Middle frontal gyrus (tissue), 1 donor: ENCODE measurements around the gene DOK5.

Source experiments
- DNase-seq: peaks from one replicate; pipeline ENCODE4 v3.0.0-alpha.2; 2015; ENCODE audit warnings: low spot score; ENCODE audit errors: extremely low spot score

The DOK5 gene

DNA sequence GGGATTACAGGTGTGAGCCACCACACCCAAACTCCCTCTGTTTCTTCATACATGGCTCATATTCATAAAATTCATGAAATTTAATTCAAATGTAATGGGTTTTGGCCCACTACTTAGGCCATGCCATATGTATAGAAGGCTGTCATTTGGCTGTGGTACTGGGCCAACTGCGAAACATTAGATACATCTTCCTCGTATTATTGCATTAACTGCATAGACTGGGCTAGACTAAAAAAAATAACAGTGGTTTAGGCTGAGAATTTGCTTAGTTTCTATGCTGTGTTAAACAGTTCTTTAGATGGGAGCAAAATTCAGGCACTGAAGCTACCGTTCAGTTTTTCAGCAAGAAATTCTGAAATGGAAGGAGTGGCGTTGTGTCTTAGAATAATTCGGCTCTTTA, 133.6 kb downstream of the DOK5 start:
- DNase-seq: no peak

DNA sequence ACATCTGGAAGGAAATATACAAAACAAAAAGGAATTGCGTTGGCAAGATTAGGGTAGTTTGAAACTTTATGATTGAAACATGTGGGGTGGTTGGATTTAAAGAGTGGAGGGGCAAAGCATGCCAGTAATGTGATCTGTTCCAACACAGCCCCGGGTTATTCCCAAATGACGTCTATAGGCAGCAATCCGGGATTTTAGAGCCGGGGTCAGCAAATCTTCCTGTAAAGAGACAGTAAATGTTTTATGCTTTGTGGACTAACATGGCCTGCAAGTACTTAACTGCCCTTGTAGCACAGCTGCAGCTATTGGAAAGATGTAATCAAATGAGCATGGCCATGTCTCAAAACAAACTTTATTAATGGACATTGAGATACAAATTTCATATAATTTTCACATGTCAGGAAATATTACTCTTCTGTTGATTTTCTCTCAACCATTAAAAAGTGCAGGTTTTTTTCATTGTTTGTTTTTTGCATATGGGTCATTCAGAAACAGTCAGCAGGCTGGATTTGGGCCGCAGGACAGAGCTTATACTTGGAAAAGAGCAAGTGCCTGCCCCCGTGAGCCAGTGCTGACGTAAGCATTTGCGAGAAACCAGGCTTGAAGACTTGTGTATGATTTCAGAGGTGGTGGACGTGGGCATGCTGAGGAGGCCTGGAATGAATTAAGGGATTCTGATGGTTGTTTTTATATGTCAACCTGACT, 136.5 kb downstream of the DOK5 start:
- DNase-seq: no peak

DNA sequence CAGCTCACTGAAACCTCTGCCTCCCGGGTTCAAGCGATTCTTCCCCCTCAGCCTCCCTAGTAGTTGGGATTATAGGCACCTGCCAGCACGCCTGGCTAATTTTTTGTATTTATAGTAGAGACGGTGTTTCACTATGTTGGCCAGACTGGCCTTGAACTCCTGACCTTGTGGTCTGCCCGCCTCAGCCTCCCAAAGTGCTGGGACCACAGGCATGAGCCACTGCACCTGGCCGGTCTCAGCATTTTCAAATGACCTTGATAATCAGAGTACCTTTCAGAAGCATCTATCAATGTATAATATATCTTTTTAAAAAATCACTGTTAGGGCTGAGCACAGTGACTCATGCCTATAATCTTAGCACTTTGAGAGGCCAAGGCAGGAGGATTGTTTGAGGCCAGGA, 143.0 kb downstream of the DOK5 start:
- DNase-seq: no peak

DNA sequence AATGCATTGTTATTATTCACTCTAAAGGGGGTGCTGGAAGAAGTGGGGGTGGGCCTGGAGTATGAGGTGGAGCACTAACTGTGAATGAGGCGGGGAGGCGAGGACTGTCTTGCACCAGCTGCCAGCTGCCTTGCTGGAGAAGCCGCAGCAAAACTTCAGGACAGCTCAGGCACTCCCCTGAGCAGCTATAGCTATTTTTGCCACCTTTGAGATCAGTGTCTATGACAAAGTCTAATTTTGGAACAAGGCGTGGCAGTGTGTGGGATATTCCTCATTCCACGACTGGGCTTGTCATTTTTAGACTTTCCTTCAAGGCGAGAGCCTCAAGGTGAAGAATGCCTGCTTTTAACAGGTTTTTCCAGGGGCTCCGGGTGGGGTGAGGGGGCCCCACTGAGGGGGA, 143.8 kb downstream of the DOK5 start:
- peak; percentile 30 for DNase-seq

DNA sequence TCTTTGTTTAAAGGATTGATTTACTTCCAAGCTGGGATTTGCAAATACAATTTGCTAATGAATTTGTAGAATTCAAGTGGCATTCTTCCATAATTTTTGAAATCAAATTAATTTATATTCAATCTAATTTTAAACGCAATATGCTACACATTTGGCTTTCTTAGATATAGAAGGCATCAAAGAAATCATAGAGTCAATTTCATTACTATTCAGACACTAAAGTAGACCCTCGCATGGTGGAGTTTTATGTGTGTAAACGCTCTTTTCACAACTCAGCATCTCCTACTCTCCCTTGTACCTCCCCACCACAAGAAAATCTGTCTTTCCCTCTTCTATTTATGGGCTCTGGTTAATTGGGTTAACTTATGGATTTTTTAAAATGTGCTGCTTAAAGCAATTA, 144.3 kb downstream of the DOK5 start:
- no peak for DNase-seq

DNA sequence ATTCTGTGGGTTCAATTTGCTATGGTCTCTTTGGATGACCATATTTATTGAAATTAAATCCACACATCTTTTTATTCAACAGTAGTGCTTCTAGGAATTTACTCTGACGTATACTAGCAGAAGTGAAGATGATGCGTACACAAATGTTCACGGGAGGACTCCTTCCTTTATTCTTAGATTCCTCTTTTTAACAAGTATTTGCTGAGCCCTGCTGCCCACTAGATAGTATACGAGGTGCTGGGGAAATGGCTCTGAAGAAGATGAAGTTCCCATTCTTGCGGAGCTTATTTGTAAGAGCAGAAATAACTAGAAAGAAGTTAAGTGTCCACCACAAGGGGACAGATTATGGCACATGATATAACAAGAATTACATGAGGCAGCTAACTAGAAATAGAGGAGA, 145.2 kb downstream of the DOK5 start:
- DNase-seq: no peak

DNA sequence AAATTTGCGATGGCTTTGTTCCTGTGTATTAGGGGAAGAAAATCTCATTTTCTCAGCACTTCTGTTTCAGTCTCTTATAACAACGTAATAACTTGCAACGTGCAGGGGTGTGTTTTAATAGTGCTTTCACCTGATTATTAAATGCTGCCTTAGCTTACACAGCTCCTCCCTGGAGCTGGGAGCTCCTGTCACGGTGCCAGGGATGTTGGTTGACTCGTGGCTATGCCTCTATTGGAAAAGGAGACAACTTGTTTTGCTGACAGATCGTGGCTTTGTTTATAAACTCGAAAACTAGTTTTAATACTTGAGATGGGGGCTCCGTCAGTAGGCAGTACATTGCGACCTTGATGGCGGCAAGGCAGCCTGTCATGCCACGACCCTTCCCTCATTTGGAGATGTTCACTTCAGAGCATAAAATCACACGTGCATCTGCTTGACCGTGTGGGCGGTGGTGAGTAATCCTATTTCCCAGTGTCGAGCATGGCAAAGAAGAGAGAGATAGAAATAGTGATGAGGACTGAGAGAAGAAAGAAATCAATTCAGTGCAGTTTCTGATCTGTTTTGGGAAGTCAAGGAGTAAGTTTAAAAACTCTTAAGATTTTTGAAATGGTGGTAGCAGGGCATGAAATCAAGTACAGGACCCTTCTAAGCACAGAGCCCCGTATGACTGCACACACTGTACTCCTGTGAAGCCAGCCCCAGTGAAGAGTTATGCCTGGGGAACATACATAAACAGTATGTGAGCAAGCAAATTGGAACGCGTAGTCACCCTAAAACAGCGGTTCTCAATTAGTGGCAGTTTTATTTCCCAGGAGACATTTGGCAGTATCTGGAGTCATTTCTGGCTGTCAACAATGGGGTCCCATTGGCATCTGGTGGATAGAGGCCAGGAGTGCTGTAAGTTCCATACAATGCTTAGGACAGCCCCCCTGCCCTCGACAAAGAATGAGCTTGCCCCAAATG, 147.2 kb downstream of the DOK5 start:
- DNase-seq: no peak

DNA sequence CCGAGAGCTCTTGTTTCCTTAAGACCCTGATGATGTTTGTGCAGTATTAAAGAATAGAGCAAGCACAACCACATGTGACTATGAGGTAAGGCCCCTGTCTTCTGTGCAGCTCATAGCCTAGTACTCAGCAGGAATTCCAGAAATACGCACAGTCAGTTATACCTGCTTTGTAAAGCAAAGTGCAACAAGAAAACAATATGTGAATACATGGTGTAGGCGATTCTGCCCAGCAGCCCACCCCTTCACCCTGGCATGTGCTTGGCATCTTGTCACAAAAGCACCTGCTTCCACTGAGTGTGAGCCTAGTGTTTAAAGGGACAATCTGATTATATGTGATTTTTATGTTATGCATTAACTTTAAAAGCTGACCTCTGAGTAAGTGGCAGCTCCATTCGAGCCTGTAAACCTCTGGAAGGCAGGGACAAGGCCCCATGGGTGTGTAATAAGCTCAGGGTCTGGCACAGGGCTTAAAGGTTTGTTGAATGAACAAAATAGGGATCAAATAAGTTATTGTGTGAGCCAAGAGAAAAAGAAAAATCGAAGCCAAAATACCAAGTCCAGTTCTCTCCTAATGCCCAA, 148.7 kb downstream of the DOK5 start:
- no peak for DNase-seq

DNA sequence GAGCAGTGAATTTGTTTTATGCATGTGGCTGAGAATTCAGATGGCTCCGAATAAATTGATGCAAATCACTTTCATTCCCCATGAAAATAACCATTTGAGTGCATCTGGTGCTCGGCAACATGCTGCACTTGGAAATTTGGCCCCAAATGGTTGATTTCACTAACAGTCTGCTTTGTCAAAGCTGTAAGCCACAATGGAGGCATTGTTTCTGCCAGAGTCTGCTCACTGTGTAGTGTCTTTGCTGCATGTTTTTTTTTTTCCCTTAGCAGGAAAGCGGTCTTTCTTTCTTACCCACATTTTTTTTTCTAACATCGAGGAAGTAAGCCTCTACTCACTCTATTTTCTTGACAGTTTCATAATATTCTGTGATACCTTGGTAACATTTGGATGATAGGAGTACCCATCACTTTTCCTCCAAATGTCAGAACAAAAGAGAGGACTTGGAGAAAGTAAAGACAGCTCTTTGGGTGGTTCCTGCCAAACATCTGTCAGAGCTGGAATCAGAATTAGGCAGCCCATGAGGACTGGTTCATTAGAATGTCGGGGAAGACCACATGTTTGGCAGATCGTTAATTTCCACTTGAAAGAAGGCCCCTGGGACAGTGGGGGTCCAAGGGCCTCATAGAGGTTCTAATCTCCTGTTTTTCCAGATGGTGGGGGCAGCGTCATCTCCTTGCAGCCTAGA, 149.5 kb downstream of the DOK5 start:
- peak; percentile 78 for DNase-seq

DNA sequence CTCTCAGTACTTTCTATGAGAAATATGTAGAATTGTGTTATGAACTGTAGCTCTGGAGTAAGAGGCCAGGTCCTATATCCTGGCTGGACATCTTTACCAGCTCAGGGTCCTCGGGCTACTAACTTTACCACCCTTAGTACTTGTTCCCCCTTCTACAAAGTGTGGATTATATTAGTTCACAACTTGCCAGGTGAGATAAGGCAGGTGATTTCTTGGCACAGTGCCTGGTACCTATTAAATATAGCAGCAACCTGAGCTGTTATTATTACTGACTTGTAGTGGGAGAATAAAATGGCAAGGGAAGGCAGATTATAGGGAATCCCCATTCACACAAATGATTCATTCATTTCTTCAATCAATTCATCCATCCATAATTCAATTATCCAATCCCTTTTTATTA, 150.1 kb downstream of the DOK5 start:
- DNase-seq: no peak

DNA sequence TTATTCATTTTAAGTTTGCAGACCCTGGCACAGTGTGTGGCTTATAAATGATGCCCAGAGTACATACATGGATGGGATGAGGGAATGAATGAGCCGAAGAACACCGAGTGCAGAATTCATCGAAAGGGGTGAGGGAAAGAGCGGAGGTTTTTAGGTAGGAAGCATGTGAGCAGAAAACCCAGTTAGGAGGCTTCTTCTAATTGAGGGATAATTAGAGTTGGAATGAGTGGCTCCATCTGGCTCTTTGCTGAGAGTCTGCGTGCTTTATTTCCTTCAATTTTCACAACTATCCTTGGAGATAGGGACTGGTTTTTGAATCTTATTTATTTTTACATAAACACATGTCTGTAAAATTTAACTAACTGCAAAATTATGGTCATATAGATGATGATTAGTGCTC, 150.7 kb downstream of the DOK5 start:
- DNase-seq: no peak

DNA sequence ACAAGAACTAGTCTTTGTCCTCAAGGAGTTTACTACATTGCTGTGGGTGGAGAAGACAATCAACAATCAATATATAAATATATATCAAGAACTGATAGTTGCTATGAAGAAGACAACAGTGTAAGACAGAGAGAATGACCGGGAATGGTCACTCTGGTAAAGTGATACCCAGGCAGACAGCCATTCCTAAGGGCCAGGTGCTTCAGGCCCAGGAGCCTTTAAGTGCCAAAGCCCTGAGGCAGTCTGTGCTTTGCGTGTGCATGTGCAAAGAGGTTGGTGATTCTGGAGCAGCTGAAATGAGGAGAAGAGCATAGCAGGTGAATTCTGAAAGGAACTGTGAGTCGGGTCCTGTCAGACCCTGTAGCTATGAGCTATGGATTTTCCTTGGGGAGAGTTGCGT, 154.2 kb downstream of the DOK5 start:
- no peak for DNase-seq

DNA sequence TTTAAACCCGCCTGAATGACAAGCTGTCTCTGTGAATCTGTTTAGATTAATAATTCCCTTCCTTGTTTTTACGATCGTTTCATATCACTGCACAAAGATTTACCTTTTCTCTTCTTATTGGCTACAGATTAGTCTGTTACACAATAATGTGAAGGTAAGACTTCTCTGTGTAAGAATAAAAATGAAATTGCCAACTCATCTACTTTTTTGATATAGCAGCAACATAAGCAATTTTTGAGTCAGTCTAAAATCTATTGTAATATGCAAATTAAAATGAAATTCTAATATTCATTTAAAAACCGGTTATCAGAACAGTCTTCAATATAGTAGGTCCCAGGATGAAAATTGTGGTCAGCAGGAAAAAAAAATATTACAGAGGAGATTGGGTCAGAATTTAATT, 155.2 kb downstream of the DOK5 start:
- no peak for DNase-seq

DNA sequence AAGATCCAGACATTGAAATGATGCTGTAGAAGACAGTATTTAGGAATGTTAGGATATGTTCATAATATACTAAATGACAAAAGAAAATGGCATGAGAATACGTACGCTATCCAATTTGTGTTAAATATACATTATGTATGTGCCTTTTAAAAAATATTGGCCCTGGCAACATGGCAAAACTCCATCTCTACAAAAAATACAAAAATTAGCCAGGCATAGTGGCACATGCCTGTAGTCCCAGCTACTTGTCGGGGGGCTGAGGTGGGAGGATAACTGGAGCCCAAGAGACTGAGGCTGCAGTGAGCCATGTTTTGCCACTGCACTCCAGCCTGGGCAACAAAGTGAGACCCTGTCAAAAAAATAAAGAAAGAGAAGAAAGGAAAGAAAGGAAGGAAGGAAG, 155.7 kb downstream of the DOK5 start:
- no peak for DNase-seq

DNA sequence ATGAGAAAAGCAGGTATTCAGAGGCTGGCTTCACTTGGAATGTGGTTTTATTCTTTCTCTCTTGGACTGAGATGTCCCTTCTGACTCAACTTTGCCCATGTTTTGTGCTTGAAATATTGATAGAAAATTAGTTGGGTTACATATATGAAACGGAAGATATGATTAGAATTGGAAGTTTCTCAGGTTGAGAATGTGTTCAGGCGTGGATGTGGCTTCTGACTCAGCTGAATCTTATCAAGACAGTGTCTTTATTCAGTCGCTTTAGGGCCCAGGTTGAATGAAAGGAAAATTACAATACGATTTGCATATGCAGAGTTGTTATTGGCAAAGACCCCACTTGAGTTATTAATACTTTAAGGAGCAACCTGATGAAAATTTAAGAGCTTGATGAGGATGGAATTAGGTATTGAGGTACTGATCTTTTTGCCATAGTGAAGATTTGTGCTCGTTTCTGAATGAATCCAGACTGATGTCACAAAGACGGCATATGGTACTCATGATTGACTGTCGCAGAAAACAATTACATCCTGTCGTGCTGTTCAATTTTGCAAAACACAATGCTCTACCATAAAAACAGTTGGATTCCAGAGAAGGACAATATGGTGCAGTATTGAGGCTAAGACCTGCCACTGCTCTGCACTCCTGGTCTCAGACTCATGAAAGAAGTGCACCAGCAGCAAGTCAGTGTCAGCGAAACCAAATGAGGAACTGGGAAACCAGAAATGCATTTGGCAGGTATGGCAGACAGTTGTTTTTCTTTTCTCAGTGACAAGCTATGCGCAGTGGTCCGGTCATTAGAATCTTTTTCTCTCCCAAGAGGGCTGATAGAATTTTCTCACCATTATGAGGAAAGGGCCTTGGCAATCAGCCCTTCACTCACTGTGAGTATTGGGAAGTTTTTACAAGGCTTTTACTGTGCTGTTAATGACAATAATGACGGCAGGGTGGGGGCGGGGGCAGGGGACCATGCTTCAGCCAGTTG, 158.3 kb downstream of the DOK5 start:
- DNase-seq: no peak

DNA sequence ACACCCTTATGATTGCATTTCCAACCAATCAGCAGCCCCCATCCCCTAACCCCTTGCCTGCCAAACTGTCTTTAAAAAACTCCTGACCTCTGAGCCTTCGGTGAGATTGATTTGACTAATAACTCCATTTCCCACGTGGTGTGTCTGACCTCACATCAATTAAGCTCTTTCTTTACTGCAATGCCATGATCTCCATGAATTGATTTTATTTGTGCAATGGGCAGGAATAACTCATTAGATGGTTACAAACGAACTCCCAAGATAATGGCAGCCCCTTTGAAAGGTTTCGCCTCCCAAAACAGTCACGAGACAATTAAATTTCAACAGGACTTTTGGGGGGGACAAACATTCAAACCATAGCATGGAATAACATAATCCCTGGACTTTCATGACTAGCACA, 161.2 kb downstream of the DOK5 start:
- DNase-seq: no peak

DNA sequence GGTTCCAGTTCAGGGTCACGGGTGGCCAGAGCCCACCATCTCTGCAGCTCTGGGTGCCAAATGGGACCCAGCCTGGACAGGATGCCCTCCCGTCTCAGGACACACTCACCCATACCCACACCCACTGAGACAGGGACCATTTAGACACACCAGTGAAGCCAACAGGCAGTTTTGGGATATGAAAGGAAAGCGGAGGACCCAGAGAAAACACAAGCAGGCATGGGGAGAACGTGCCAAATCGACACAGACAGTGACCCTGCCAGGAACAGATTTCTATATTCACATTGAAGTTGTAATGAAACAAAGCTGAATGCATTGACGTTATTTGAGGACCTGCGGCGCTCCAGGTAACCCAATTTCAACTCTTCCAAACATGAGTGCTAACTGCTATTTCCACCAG, 164.5 kb downstream of the DOK5 start:
- no peak for DNase-seq

DNA sequence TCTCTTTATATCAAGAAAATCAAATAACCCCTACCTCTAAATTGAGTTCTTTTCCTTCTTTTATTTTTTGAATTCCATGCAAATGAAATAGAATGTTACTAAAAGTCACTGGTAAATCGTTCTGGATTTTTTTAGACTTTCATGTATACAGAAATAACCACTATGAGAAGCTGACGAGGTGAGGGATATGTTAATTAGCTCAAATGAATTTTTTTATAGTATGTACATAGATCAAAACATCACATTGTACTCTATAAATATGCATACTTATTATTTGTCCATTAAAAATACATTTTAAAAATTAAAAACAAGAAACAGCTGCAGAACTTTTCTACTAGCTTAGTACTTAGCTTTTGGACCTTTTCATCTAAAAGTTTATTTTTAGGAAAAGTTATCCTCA, 165.4 kb downstream of the DOK5 start:
- DNase-seq: no peak

DNA sequence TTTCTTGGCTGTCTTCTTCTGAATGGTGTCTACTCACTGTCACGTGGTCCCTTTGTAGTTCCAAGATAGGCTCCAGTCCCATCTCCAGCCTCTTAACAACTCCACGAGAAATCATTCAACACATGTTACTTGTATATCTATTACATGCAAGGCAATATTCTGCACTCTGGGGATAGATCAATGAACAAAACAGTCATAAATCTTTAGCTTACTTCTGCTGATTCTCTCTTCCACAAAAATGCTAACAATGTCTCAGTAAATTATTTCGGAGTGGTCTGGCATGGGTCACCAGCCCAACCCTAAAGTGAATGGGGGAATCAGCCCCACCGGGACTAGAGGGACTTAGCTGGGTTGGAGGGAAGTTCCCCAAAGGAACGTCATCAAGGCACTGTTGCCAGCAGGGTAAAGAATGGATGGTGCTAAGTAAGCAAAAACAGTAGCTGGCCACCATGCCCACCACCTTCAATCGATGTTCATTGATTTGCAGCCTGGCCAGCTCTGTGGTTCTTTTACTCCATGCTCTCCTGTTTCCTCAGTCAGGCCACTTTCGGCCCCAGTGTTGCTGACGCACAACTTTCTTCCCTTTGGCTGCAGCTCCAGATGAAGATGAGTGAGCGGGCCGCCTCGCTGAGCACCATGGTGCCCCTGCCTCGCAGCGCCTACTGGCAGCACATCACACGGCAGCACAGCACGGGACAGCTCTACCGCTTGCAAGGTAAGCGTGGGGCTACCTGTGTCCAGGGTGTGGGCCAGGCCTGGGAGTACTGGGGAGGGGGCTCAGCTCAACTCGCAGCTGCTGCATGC, 167.7 kb downstream of the DOK5 start:
- DNase-seq: no peak

DNA sequence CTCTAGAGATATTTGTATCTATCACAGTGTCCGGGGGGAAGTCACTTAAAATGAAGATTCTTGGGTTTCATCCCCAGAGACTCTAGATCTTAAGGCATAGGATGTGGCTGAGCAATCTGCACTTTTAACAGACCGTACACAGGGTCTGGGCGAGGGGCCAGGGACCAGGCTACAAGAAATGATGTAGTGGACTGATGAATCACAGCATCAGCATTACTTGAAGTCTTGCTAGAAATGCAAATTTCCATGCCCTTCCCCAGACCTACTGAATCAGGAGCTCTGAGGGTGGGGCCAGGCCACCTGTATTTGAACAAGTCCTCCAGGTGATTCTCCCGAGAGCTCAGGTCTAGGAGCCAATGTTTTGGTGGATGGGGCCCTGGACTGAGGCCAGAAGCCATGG, 168.4 kb downstream of the DOK5 start:
- DNase-seq: no peak
